DOHH2 (cell line): ENCODE measurements around the gene ST6GALNAC6.
A peak's percentile ranks its signal among the peaks of the same experiment; 100 is the strongest.

ENCODE experiments used
- H3F3A ChIP-seq: fragments of 200-600 bp; sonication (generic), shearing (Covaris generic); 2 replicates; pipeline ENCODE4 v1.6.0; 2016; ENCODE audit warnings: antibody characterized with exemption, mild to moderate bottlenecking; ENCODE audit not compliant: control insufficient read depth, insufficient read depth
- H3K27ac ChIP-seq: fragments of 200-600 bp; sonication (generic); 2 replicates; pipeline ENCODE4 v1.5.1; 2014; ENCODE audit warnings: low read depth, mild to moderate bottlenecking, low read length, moderate library complexity
- H3K27me3 ChIP-seq: fragments of 200-600 bp; sonication (generic); 2 replicates; pipeline ENCODE4 v1.6.1; 2014; ENCODE audit warnings: mild to moderate bottlenecking, low read length, mixed read lengths; ENCODE audit not compliant: control insufficient read depth
- H3K36me3 ChIP-seq: fragments of 200-600 bp; sonication (generic); 2 replicates; pipeline ENCODE4 v1.6.1; 2014; ENCODE audit warnings: mild to moderate bottlenecking, low read length, moderate library complexity, mixed read lengths; ENCODE audit not compliant: control insufficient read depth
- H3K4me1 ChIP-seq: fragments of 200-600 bp; sonication (generic); 2 replicates; pipeline ENCODE4 v1.6.1; 2014; ENCODE audit warnings: mild to moderate bottlenecking, low read length, mixed read lengths; ENCODE audit not compliant: control insufficient read depth
- H3K4me2 ChIP-seq: fragments of 200-600 bp; sonication (generic); 2 replicates; pipeline ENCODE4 v1.6.0; 2014; ENCODE audit warnings: mild to moderate bottlenecking, low read length, moderate library complexity
- H3K4me3 ChIP-seq: fragments of 200-600 bp; sonication (generic); 2 replicates; pipeline ENCODE4 v1.5.1; 2014; ENCODE audit warnings: mild to moderate bottlenecking, low read length, mixed read lengths
- H3K79me2 ChIP-seq: fragments of 200-600 bp; sonication (generic); 2 replicates; pipeline ENCODE4 v1.6.1; 2014; ENCODE audit warnings: mild to moderate bottlenecking, low read length, mixed read lengths; ENCODE audit not compliant: control insufficient read depth
- H3K9me2 ChIP-seq: fragments of 200-600 bp; sonication (generic); replicated peaks from 2 replicates; pipeline ENCODE4 v1.6.1; 2014; ENCODE audit warnings: mild to moderate bottlenecking, low read length, mixed read lengths; ENCODE audit not compliant: control insufficient read depth
- H3K9me3 ChIP-seq: fragments of 200-600 bp; sonication (generic); 2 replicates; pipeline ENCODE4 v1.6.1; 2014; ENCODE audit warnings: antibody characterized with exemption, low read length, mixed read lengths; ENCODE audit not compliant: control insufficient read depth, insufficient read depth
- H4K20me1 ChIP-seq: fragments of 200-600 bp; sonication (generic); 2 replicates; pipeline ENCODE4 v1.6.0; 2014; ENCODE audit warnings: low read depth, mild to moderate bottlenecking, antibody characterized with exemption, low read length, moderate library complexity; ENCODE audit not compliant: control insufficient read depth, insufficient read depth
- CTCF ChIP-seq: fragments of 200-600 bp; sonication (generic); IDR thresholded peaks from one replicate; pipeline ENCODE4 v1.5.1; 2014; ENCODE audit warnings: antibody characterized with exemption, mild to moderate bottlenecking, low read depth, low read length; ENCODE audit not compliant: poor library complexity, severe bottlenecking
- EZH2phosphoT487 ChIP-seq: fragments of 200-600 bp; sonication (generic); IDR thresholded peaks from 2 replicates; pipeline ENCODE4 v1.6.1; 2017; ENCODE audit warnings: borderline replicate concordance, mild to moderate bottlenecking, antibody characterized with exemption, low read length, moderate library complexity, mixed read lengths

Gene ST6GALNAC6

DNA sequence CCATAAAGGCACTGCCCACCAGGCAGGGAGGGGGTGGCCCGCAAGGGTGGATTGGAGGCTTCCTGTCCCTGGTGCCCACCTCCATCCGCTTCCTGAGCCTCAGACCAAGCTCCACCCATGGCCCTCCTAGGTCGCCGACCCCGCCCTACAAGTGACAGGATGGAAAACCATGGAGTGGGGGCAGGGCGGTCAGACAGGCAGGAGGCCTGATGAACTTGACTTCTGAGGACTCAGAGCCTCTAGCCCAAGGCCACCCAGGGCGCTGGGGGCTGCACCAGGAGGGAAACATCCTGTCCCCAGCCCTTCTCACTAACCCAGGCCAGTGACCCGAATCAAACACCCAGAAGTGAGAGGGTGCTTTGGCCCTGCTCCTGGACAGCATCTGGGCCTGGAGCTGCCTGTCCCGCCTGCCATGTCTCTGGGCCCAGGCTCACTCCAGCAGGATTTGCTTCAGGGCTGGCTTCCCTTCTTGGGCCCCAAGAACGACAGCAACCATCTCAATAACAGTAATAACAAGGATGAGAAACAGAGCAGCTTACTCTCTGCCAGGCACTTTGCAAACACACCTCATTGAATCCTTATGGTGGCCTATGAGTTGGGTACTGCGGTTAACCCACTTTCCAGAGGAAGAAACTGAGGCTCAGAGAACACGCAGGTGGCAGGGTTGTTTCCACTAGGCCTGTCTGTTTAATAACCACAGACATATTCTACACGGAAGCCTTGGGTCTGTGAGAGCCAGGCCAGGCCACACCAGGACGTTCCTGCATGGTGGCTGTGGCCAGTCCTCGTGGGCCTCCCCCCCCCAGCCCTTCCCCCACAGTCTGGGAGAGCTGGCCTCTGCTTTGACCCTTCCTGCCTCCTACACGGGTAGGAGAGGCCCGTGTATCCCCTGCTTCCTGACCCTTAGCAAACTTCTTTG lies 4.4 kb upstream of the ST6GALNAC6 start:
- Histone ChIP-seq H3K27me3 (no peaks in the 10 kb centered on the region), H3F3A (peaks cover 33% of the 10 kb centered on the region), H3K36me3 (peaks cover 30% of the 10 kb centered on the region), H3K9me3 (no peaks in the 10 kb centered on the region), H3K4me3 (peak overlapping the region; percentile 59), H3K9me2 (no peaks in the 10 kb centered on the region), H4K20me1 (no peaks in the 10 kb centered on the region), H3K79me2 (peaks cover 3% of the 10 kb centered on the region), H3K4me1 (peaks cover 78% of the 10 kb centered on the region), H3K27ac (peak overlapping the region; percentile 93), H3K4me2 (peak overlapping the region; percentile 81)
- TF ChIP-seq CTCF (no peak), EZH2phosphoT487 (no peak)

GRCh38 chr9:127898433-127899127 lies 823 bp downstream of the ST6GALNAC6 start:
- H3K4me2 ChIP-seq: peak overlapping the region; percentile 85
- H3K4me1 ChIP-seq: peaks cover 57% of the 10 kb centered on the region
- H3K9me2 ChIP-seq: no peaks in the 10 kb centered on the region
- H3F3A ChIP-seq: peaks cover 9% of the 10 kb centered on the region
- H4K20me1 ChIP-seq: no peaks in the 10 kb centered on the region
- H3K36me3 ChIP-seq: peaks cover 35% of the 10 kb centered on the region
- H3K27me3 ChIP-seq: no peaks in the 10 kb centered on the region
- H3K27ac ChIP-seq: peak overlapping the region; percentile 12; the same call in 1 of the 2 replicates
- peaks cover 19% of the 10 kb centered on the region for H3K79me2 ChIP-seq
- H3K4me3 ChIP-seq: peak overlapping the region; percentile 86
- TF ChIP-seq EZH2phosphoT487 (no peak), CTCF (no peak)
- no peaks in the 10 kb centered on the region for H3K9me3 ChIP-seq

GRCh38 chr9:127897193-127897692 lies 2.2 kb downstream of the ST6GALNAC6 start:
- Histone ChIP-seq H3K4me3 (peak overlapping the region; percentile 41), H3K9me2 (no peaks in the 10 kb centered on the region), H3K4me2 (peak overlapping the region; percentile 51), H3K27ac (no peak overlapping the region), H4K20me1 (no peaks in the 10 kb centered on the region), H3K36me3 (peaks cover 48% of the 10 kb centered on the region), H3F3A (peaks cover 6% of the 10 kb centered on the region), H3K9me3 (no peaks in the 10 kb centered on the region), H3K4me1 (peaks cover 45% of the 10 kb centered on the region), H3K79me2 (peaks cover 19% of the 10 kb centered on the region), H3K27me3 (no peaks in the 10 kb centered on the region)
- TF ChIP-seq EZH2phosphoT487: no peak
- no peak for TF ChIP-seq CTCF
